ENCODE results near the gene NAT8L. TPM values are rescaled to one million over a fixed set of nuclear protein-coding genes. Genes with fewer than 3 reads are reported as not detected.

NAT8L gene
- total RNA-seq, 4 donors from 2014 or later = 1.5 to 3.2 (median 1.8) TPM

GRCh38 chr4:2075987-2076907 lies 17.1 kb downstream of the NAT8L start:
- ATAC-seq (no peak), DNase-seq (peak in 1 of 2 donors; percentile 0)
- no peak overlapping the region for H3K4me3 ChIP-seq
- no peaks in the 10 kb centered on the region for H3K36me3 ChIP-seq
- intact Hi-C loops (cut with DNase I; ENCODE audit: low total_unique reads) = no loop called here
- H3K9me3 ChIP-seq = no peaks in the 10 kb centered on the region
- in situ Hi-C loops (cut with MboI; ENCODE audit: low sequenced_read_pairs in 4 of 4) = no loop called here
- TF ChIP-seq POLR2A (IDR thresholded peaks at IDR 0.05) = no peak
- TF ChIP-seq CTCF (IDR thresholded peaks at IDR 0.05 in 4 of 5, conservative IDR thresholded peaks at IDR 0.05 in 1 of 5) = no peak
- no peak overlapping the region for H3K27ac ChIP-seq
- no peaks in the 10 kb centered on the region for H3K27me3 ChIP-seq
- no peaks in the 10 kb centered on the region for H3K4me1 ChIP-seq

GRCh38 chr4:2076908-2077536 lies 17.9 kb downstream of the NAT8L start:
- H3K9me3 ChIP-seq = no peaks in the 10 kb centered on the region
- TF ChIP-seq CTCF (IDR thresholded peaks at IDR 0.05 in 4 of 5, conservative IDR thresholded peaks at IDR 0.05 in 1 of 5) = no peak
- TF ChIP-seq POLR2A (IDR thresholded peaks at IDR 0.05) = no peak
- H3K4me1 ChIP-seq = no peaks in the 10 kb centered on the region
- H3K27me3 ChIP-seq = no peaks in the 10 kb centered on the region
- no peak overlapping the region for H3K4me3 ChIP-seq
- in situ Hi-C loops (cut with MboI; ENCODE audit: low sequenced_read_pairs in 4 of 4) = no loop called here
- no peak for ATAC-seq
- no peaks in the 10 kb centered on the region for H3K36me3 ChIP-seq
- intact Hi-C loops (cut with DNase I; ENCODE audit: low total_unique reads) = no loop called here
- no peak overlapping the region for H3K27ac ChIP-seq
- no peak for DNase-seq

GRCh38 chr4:2077537-2078460 lies 18.7 kb downstream of the NAT8L start:
- no peak overlapping the region for H3K4me3 ChIP-seq
- TF ChIP-seq POLR2A (IDR thresholded peaks at IDR 0.05) (no peak), CTCF (IDR thresholded peaks at IDR 0.05 in 4 of 5, conservative IDR thresholded peaks at IDR 0.05 in 1 of 5) (no peak)
- intact Hi-C loops (cut with DNase I; ENCODE audit: low total_unique reads) (no loop called here), in situ Hi-C loops (cut with MboI; ENCODE audit: low sequenced_read_pairs in 4 of 4) (no loop called here)
- H3K36me3 ChIP-seq = no peaks in the 10 kb centered on the region
- DNase-seq (peak in 1 of 2 donors; percentile 6), ATAC-seq (no peak)
- H3K4me1 ChIP-seq = no peaks in the 10 kb centered on the region
- no peaks in the 10 kb centered on the region for H3K27me3 ChIP-seq
- no peak overlapping the region for H3K27ac ChIP-seq
- no peaks in the 10 kb centered on the region for H3K9me3 ChIP-seq

GRCh38 chr4:2078584-2078983 lies 19.5 kb downstream of the NAT8L start:
- DNase-seq = no peak
- no peak for ATAC-seq
- TF ChIP-seq POLR2A (IDR thresholded peaks at IDR 0.05) (no peak), CTCF (IDR thresholded peaks at IDR 0.05 in 4 of 5, conservative IDR thresholded peaks at IDR 0.05 in 1 of 5) (no peak)
- Histone ChIP-seq H3K27me3 (no peaks in the 10 kb centered on the region), H3K9me3 (no peaks in the 10 kb centered on the region), H3K36me3 (no peaks in the 10 kb centered on the region), H3K4me3 (no peak overlapping the region), H3K27ac (no peak overlapping the region), H3K4me1 (no peaks in the 10 kb centered on the region)
- intact Hi-C loops (cut with DNase I; ENCODE audit: low total_unique reads) = no loop called here
- in situ Hi-C loops (cut with MboI; ENCODE audit: low sequenced_read_pairs in 4 of 4) = no loop called here
